ENCODE measurements around the gene NAT16.

NAT16 gene

GRCh38 chr7:101179117-101179516 is 976 bp downstream of the NAT16 start:
- H3K9ac ChIP-seq (ENCODE audit: low read depth, low read length): no peak overlapping the region
- H3K9me3 ChIP-seq (ENCODE audit: insufficient read depth, low read depth, low read length): no peaks in the 10 kb centered on the region
- H3K36me3 ChIP-seq (ENCODE audit: insufficient read depth, low read depth, low read length): no peaks in the 10 kb centered on the region
- peaks cover 5% of the 10 kb centered on the region; the same call in 1 of the 2 replicates for H3K4me1 ChIP-seq (ENCODE audit: insufficient read depth, low read length)
- H3K4me3 ChIP-seq (ENCODE audit: low read length): peak overlapping the region; percentile 68
- H3K27ac ChIP-seq (ENCODE audit: low read length): no peak overlapping the region
- peaks cover 73% of the 10 kb centered on the region for H3K27me3 ChIP-seq (ENCODE audit: insufficient read depth, low read length)

DNA sequence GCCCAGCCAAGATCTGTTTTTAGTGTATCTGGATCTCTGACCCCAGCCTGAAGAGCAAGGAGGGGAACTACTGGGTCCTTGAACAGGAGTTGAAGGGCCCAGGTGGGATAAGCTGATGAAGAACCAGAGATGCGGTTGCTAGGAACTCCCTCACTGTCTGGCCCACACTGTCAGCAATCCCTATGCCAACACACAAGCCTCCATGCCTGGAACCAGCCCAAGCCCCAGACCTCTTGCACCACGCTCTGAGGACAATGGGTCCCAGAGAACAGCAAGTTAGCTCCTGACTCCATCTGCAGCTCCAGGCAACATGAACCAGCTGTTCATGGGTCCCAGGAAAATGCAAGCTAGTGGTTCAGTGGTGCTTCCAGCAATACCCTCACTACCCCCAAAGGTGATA is 2.4 kb downstream of the NAT16 start:
- peaks cover 88% of the 10 kb centered on the region for H3K27me3 ChIP-seq (ENCODE audit: insufficient read depth, low read length)

GRCh38 chr7:101175664-101176063 is 4.4 kb downstream of the NAT16 start:
- Histone ChIP-seq H3K9ac (ENCODE audit: low read depth, low read length) (no peak overlapping the region), H3K4me1 (ENCODE audit: insufficient read depth, low read length) (peaks cover 3% of the 10 kb centered on the region; the same call in 1 of the 2 replicates), H3K36me3 (ENCODE audit: insufficient read depth, low read depth, low read length) (no peaks in the 10 kb centered on the region), H3K9me3 (ENCODE audit: insufficient read depth, low read depth, low read length) (no peaks in the 10 kb centered on the region), H3K4me3 (ENCODE audit: low read length) (no peak overlapping the region), H3K27ac (ENCODE audit: low read length) (no peak overlapping the region), H3K27me3 (ENCODE audit: insufficient read depth, low read length) (peaks cover 100% of the 10 kb centered on the region)

More for the DNA sequence above, 2.4 kb downstream of the NAT16 start:
- Histone ChIP-seq H3K4me3 (ENCODE audit: low read length) (no peak overlapping the region), H3K27ac (ENCODE audit: low read length) (no peak overlapping the region), H3K36me3 (ENCODE audit: insufficient read depth, low read depth, low read length) (no peaks in the 10 kb centered on the region), H3K4me1 (ENCODE audit: insufficient read depth, low read length) (peaks cover 5% of the 10 kb centered on the region; the same call in 1 of the 2 replicates), H3K9ac (ENCODE audit: low read depth, low read length) (no peak overlapping the region), H3K9me3 (ENCODE audit: insufficient read depth, low read depth, low read length) (no peaks in the 10 kb centered on the region)

DNA sequence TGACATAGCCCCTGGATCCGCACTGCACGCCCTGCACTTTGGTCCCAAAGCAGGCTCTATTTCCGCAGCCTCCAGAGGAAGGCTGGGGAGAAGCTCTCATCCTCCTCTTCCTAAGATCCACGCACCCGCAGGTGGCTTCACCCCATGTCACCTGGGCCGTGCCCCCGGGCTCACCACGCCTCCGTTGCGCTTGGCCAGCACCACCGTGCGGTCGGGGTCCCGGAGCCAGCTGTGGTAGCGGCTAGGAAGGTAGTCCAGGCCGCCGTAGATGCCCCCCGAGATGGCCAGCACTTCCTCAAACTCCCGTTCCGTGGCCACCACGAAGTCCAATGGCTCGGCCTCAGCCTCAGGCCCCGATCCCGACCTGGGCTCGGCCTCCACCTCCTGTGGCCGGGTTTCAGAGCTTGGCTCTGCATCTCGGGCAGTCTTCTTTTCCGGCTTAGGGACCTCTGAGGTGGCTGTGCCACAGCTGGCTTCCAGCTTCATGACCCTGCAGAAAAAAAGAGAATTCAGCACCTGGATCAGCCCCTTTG is 5.7 kb downstream of the NAT16 start:
- peaks cover 100% of the 10 kb centered on the region for H3K27me3 ChIP-seq (ENCODE audit: insufficient read depth, low read length)
- no peak overlapping the region for H3K9ac ChIP-seq (ENCODE audit: low read depth, low read length)
- peak overlapping the region; percentile 55 for H3K4me3 ChIP-seq (ENCODE audit: low read length)
- H3K36me3 ChIP-seq (ENCODE audit: insufficient read depth, low read depth, low read length): no peaks in the 10 kb centered on the region
- H3K27ac ChIP-seq (ENCODE audit: low read length): no peak overlapping the region
- no peaks in the 10 kb centered on the region for H3K9me3 ChIP-seq (ENCODE audit: insufficient read depth, low read depth, low read length)
- H3K4me1 ChIP-seq (ENCODE audit: insufficient read depth, low read length): peaks cover 10% of the 10 kb centered on the region; the same call in 1 of the 2 replicates

- Histone ChIP-seq H3K4me1 (ENCODE audit: insufficient read depth, low read length) (peaks cover 16% of the 10 kb centered on the region; the same call in 1 of the 2 replicates), H3K9me3 (ENCODE audit: insufficient read depth, low read depth, low read length) (no peaks in the 10 kb centered on the region), H3K27me3 (ENCODE audit: insufficient read depth, low read length) (peaks cover 100% of the 10 kb centered on the region), H3K4me3 (ENCODE audit: low read length) (peak overlapping the region; percentile 55; the same call in 1 of the 2 replicates), H3K27ac (ENCODE audit: low read length) (no peak overlapping the region), H3K9ac (ENCODE audit: low read depth, low read length) (no peak overlapping the region), H3K36me3 (ENCODE audit: insufficient read depth, low read depth, low read length) (no peaks in the 10 kb centered on the region)
These were observed 6.3 kb downstream of the NAT16 start for GRCh38 chr7:101173752-101174244.

GRCh38 chr7:101172854-101173751 is 7.0 kb downstream of the NAT16 start:
- Histone ChIP-seq H3K9me3 (ENCODE audit: insufficient read depth, low read depth, low read length) (no peaks in the 10 kb centered on the region), H3K36me3 (ENCODE audit: insufficient read depth, low read depth, low read length) (no peaks in the 10 kb centered on the region), H3K27ac (ENCODE audit: low read length) (no peak overlapping the region), H3K9ac (ENCODE audit: low read depth, low read length) (no peak overlapping the region), H3K4me3 (ENCODE audit: low read length) (peak overlapping the region; percentile 55; the same call in 1 of the 2 replicates), H3K4me1 (ENCODE audit: insufficient read depth, low read length) (peaks cover 23% of the 10 kb centered on the region), H3K27me3 (ENCODE audit: insufficient read depth, low read length) (peaks cover 100% of the 10 kb centered on the region)

- Histone ChIP-seq H3K36me3 (ENCODE audit: insufficient read depth, low read depth, low read length) (no peaks in the 10 kb centered on the region), H3K4me3 (ENCODE audit: low read length) (peak overlapping the region; percentile 55; the same call in 1 of the 2 replicates), H3K9ac (ENCODE audit: low read depth, low read length) (no peak overlapping the region), H3K27ac (ENCODE audit: low read length) (no peak overlapping the region), H3K27me3 (ENCODE audit: insufficient read depth, low read length) (peaks cover 100% of the 10 kb centered on the region), H3K4me1 (ENCODE audit: insufficient read depth, low read length) (peaks cover 29% of the 10 kb centered on the region), H3K9me3 (ENCODE audit: insufficient read depth, low read depth, low read length) (no peaks in the 10 kb centered on the region)
These were observed 7.9 kb downstream of the NAT16 start for GRCh38 chr7:101172005-101172853.

DNA sequence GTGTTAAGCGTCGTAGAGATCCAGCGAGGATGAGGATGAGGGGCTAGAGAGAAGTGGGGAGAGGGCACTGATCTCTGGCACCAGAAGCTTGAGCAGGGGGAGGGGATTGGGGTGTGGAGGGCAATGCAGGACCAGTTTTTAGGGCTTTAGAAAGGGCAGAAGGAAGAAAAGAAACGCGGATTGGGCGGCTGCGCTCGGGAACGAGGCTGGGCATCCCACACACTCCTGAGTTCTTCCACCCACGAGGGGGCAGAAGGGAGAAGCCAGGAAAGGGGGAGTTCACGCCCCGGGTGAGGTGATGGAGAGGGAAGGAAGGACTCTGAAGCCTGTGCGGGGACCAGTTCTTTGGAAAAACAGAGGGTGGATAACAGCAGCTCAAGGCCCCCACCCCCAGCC is 8.7 kb downstream of the NAT16 start:
- Histone ChIP-seq H3K4me3 (ENCODE audit: low read length) (peak overlapping the region; percentile 55; the same call in 1 of the 2 replicates), H3K27ac (ENCODE audit: low read length) (no peak overlapping the region), H3K36me3 (ENCODE audit: insufficient read depth, low read depth, low read length) (no peaks in the 10 kb centered on the region), H3K9me3 (ENCODE audit: insufficient read depth, low read depth, low read length) (no peaks in the 10 kb centered on the region), H3K9ac (ENCODE audit: low read depth, low read length) (no peak overlapping the region), H3K27me3 (ENCODE audit: insufficient read depth, low read length) (peaks cover 100% of the 10 kb centered on the region), H3K4me1 (ENCODE audit: insufficient read depth, low read length) (peaks cover 29% of the 10 kb centered on the region)

DNA sequence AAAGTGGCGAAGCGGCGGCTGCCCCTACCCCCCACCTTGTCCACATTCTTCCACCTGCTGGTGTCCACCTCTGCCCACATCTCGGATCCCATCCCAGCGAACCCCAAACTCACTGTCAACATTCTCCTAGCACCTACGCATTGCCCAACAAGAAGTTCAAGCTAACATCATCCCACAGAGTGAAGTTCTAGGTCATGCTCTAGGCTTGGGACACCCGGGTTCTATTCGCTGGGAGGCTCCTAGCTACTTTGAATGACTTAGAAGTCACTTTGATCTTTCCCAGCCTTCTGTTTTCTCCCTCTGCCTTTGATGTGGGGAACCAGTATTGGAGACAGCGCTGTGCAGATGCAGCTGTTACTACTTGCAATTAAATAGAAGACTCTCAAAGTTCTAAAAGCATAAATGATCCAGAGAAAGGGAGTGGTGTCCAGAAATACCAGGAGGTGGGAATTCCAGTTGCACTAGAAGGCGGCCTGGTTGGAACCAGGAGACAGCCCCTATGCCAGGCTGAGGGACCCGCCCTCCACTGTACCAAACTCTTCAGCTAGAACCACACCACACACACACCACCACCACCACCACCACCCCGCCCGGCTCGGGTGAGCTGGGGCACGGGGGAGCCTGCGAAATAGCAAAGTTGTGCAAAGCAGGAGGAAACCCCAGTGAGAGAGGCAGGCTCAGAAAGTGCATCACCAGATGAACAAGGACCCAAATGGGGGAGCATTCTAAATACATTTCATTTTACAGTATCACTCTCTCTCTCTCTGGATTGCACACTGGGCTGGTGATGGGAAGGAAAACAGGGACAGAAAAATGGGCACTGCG is 9.3 kb downstream of the NAT16 start:
- H3K9ac ChIP-seq (ENCODE audit: low read depth, low read length): no peak overlapping the region
- H3K36me3 ChIP-seq (ENCODE audit: insufficient read depth, low read depth, low read length): no peaks in the 10 kb centered on the region
- peaks cover 29% of the 10 kb centered on the region for H3K4me1 ChIP-seq (ENCODE audit: insufficient read depth, low read length)
- H3K27ac ChIP-seq (ENCODE audit: low read length): no peak overlapping the region
- H3K9me3 ChIP-seq (ENCODE audit: insufficient read depth, low read depth, low read length): no peaks in the 10 kb centered on the region
- H3K27me3 ChIP-seq (ENCODE audit: insufficient read depth, low read length): peaks cover 100% of the 10 kb centered on the region
- peak overlapping the region; percentile 75; the same call in 1 of the 2 replicates for H3K4me3 ChIP-seq (ENCODE audit: low read length)

- H3K4me3 ChIP-seq (ENCODE audit: low read length): peak overlapping the region; percentile 75
- no peak overlapping the region for H3K27ac ChIP-seq (ENCODE audit: low read length)
- no peak overlapping the region for H3K9ac ChIP-seq (ENCODE audit: low read depth, low read length)
- peaks cover 99% of the 10 kb centered on the region for H3K27me3 ChIP-seq (ENCODE audit: insufficient read depth, low read length)
- H3K36me3 ChIP-seq (ENCODE audit: insufficient read depth, low read depth, low read length): no peaks in the 10 kb centered on the region
- H3K9me3 ChIP-seq (ENCODE audit: insufficient read depth, low read depth, low read length): no peaks in the 10 kb centered on the region
- H3K4me1 ChIP-seq (ENCODE audit: insufficient read depth, low read length): peaks cover 30% of the 10 kb centered on the region
These were observed 10.1 kb downstream of the NAT16 start for GRCh38 chr7:101169838-101170551.

Measured in iPS-20b (cell line).